Choroid plexus epithelial cell (primary cell): ENCODE results near the gene REXO4.

Experiments
- DNase-seq: peaks from one replicate; pipeline ENCODE4 v3.0.0-alpha.2; 2010; ENCODE audit warnings: low read depth
- H3K4me3 ChIP-seq: 2 replicates; pipeline ENCODE4 v1.5.1; 2011; ENCODE audit warnings: low read depth, mild to moderate bottlenecking, control low read depth, low read length, moderate library complexity
- TF ChIP-seq, protein P1 (sequence below): conservative IDR thresholded peaks from 2 replicates; pipeline ENCODE4 v1.5.1; 2011; ENCODE audit warnings: low read depth, mild to moderate bottlenecking, control low read depth, inconsistent platforms, low read length, moderate library complexity

Gene REXO4

GRCh38 chr9:133361507-133362092 lies 56.2 kb downstream of the REXO4 start:
- TF ChIP-seq, protein P1, sequence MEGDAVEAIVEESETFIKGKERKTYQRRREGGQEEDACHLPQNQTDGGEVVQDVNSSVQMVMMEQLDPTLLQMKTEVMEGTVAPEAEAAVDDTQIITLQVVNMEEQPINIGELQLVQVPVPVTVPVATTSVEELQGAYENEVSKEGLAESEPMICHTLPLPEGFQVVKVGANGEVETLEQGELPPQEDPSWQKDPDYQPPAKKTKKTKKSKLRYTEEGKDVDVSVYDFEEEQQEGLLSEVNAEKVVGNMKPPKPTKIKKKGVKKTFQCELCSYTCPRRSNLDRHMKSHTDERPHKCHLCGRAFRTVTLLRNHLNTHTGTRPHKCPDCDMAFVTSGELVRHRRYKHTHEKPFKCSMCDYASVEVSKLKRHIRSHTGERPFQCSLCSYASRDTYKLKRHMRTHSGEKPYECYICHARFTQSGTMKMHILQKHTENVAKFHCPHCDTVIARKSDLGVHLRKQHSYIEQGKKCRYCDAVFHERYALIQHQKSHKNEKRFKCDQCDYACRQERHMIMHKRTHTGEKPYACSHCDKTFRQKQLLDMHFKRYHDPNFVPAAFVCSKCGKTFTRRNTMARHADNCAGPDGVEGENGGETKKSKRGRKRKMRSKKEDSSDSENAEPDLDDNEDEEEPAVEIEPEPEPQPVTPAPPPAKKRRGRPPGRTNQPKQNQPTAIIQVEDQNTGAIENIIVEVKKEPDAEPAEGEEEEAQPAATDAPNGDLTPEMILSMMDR = no peak
- H3K4me3 ChIP-seq = no peak overlapping the region
- DNase-seq = no peak

GRCh38 chr9:133360400-133361393 lies 57.1 kb downstream of the REXO4 start:
- no peak overlapping the region for H3K4me3 ChIP-seq
- TF ChIP-seq, protein P1 = no peak
- peak; percentile 18 for DNase-seq

DNA sequence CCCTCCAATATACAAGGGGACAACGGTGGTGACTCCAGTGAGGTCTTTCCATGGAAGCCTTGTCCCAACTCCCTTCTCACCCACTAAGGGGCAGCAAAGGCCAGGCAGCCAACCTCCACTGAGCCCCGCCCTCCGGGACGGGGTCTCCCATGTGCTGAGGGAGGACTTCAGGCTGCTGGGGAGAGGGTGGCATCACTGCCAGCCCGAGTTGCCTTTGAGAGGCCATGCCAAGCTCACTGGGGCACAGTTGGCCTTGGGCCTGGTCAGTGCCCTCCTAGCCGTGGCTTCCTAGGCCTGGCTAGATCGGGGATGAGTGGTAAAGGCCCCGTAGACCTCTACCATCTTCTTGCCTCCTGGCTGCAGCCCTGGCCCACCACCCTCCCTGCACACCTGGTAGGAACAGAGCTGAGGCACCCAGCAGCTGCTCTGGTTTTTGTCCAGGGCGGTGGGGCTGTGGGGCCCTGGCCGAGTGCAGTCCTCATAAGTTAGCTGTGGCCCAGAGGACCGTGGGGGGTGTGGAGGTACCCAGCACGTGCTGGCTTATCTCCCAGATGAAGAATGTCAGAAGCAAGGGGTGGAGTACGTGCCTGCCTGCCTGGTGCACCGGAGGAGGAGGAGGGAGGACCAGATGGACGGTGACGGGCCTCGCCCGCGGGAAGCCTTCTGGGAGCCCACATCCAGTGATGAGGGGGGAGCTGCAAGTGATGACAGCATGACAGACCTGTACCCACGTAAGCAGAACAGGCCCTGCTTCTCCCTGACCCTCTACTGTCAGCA lies 58.2 kb downstream of the REXO4 start:
- no peak for DNase-seq
- TF ChIP-seq, protein P1 = peak; percentile 48
- no peak overlapping the region for H3K4me3 ChIP-seq

GRCh38 chr9:133357656-133358055 lies 60.2 kb downstream of the REXO4 start:
- no peak overlapping the region for H3K4me3 ChIP-seq
- TF ChIP-seq, protein P1 = no peak

GRCh38 chr9:133356391-133357091 lies 61.3 kb downstream of the REXO4 start, which contains the start of the genes SURF1 and SURF2:
Gene SURF1 (minus strand): TSS chr9:133356487. CDS start chr9:133356453, 34 bp downstream.
Gene SURF2 (plus strand): TSS chr9:133356550. CDS start chr9:133356593, 43 bp downstream.
- TF ChIP-seq, protein P1 = peak; percentile 9
- peak; percentile 79 for DNase-seq
- peak within 1 kb of the TSS; percentile 86 for H3K4me3 ChIP-seq

More at GRCh38 chr9:133357656-133358055, 60.2 kb downstream of the REXO4 start:
- no peak for DNase-seq
